HTERT RPE-1 (cell line): ENCODE results near the gene TAF5L.

Experiments used
- in situ Hi-C: fragments of 300-500 bp; cut with MboI; formaldehyde crosslinking; loops from 4 replicates; pipeline ENCODE4 v1.14.3; 2020; ENCODE audit warnings: low sequenced_read_pairs

Gene TAF5L

GRCh38 chr1:229625915-229626831, at the start of gene TAF5L, which contains the start of gene URB2:
Gene TAF5L (minus strand): TSS chr1:229626122. CDS start chr1:229614482, 11,640 bp downstream.
Gene URB2 (plus strand): TSS chr1:229626247. CDS start chr1:229627634, 1,387 bp downstream.
- in situ Hi-C loops: no loop called here

GRCh38 chr1:229675396-229675795, 49.5 kb upstream of the TAF5L start:
- in situ Hi-C loops: no loop called here

GRCh38 chr1:229674042-229674441, 48.1 kb upstream of the TAF5L start:
- in situ Hi-C loops: no loop called here

- in situ Hi-C loops: no loop called here
Measured at GRCh38 chr1:229672246-229672645, 46.3 kb upstream of the TAF5L start.

- in situ Hi-C loops: no loop called here
Measured at GRCh38 chr1:229671310-229671709, 45.4 kb upstream of the TAF5L start.

GRCh38 chr1:229669333-229669732, 43.4 kb upstream of the TAF5L start:
- in situ Hi-C loops: no loop called here

- in situ Hi-C loops: no loop called here
Measured at GRCh38 chr1:229666585-229666984, 40.7 kb upstream of the TAF5L start.

- in situ Hi-C loops: no loop called here
Measured at GRCh38 chr1:229665912-229666558, 40.1 kb upstream of the TAF5L start.

- in situ Hi-C loops: no loop called here
Measured at GRCh38 chr1:229664133-229664689, 38.3 kb upstream of the TAF5L start.

- in situ Hi-C loops: no loop called here
Measured at GRCh38 chr1:229661897-229662296, 36.0 kb upstream of the TAF5L start.

- in situ Hi-C loops: no loop called here
Measured at GRCh38 chr1:229661022-229661877, 35.3 kb upstream of the TAF5L start.

GRCh38 chr1:229657993-229658755, 32.3 kb upstream of the TAF5L start:
- in situ Hi-C loops: no loop called here

- in situ Hi-C loops: no loop called here
Measured at GRCh38 chr1:229655781-229656180, 29.9 kb upstream of the TAF5L start.

GRCh38 chr1:229653420-229653819, 27.5 kb upstream of the TAF5L start:
- in situ Hi-C loops: no loop called here

GRCh38 chr1:229651546-229651945, 25.6 kb upstream of the TAF5L start:
- in situ Hi-C loops: no loop called here

GRCh38 chr1:229650045-229650444, 24.1 kb upstream of the TAF5L start:
- in situ Hi-C loops: no loop called here

GRCh38 chr1:229648406-229648805, 22.5 kb upstream of the TAF5L start:
- in situ Hi-C loops: no loop called here

- in situ Hi-C loops: no loop called here
Measured at GRCh38 chr1:229645324-229645993, 19.5 kb upstream of the TAF5L start.

GRCh38 chr1:229643996-229644745, 18.2 kb upstream of the TAF5L start:
- in situ Hi-C loops: no loop called here
